ENCODE measurements around the gene CES1. TPM values are rescaled to one million over a fixed set of nuclear protein-coding genes. Genes with fewer than 3 reads are reported as not detected.
"Not testable (repeated sequence)": the region's sequence is repeated elsewhere in the genome, so short reads cannot be mapped to it uniquely, and the experiment has no call there.

Gene CES1
- total RNA-seq, 4 donors from 2014 or later = 2.6 to 10.8 (median 5.1) TPM

GRCh38 chr16:55756963-55757362, 75.9 kb downstream of the CES1 start:
- H3K4me3 ChIP-seq (replicated peaks in 1 of 3) = no peak overlapping the region
- no peak for DNase-seq
- intact Hi-C loops (cut with DNase I) = no loop called here
- 75 to 85% methylated on average over 4 of the region's 4 CpGs for WGBS, 2 donors
- no peaks in the 10 kb centered on the region for H3K36me3 ChIP-seq
- no peak for TF ChIP-seq POLR2A (IDR thresholded peaks at IDR 0.05)
- TF ChIP-seq CTCF (IDR thresholded peaks at IDR 0.05) = no peak
- no peaks in the 10 kb centered on the region for H3K27me3 ChIP-seq
- no peaks in the 10 kb centered on the region for H3K9me3 ChIP-seq
- no peaks in the 10 kb centered on the region for H3K4me1 ChIP-seq
- H3K27ac ChIP-seq = no peak overlapping the region

GRCh38 chr16:55754056-55754455, 78.8 kb downstream of the CES1 start:
- Histone ChIP-seq H3K4me1 (no peaks in the 10 kb centered on the region), H3K4me3 (replicated peaks in 1 of 3) (no peak overlapping the region), H3K9me3 (no peaks in the 10 kb centered on the region), H3K27me3 (no peaks in the 10 kb centered on the region), H3K36me3 (no peaks in the 10 kb centered on the region), H3K27ac (no peak overlapping the region)
- intact Hi-C loops (cut with DNase I) = no loop called here
- TF ChIP-seq CTCF (IDR thresholded peaks at IDR 0.05) (no peak), POLR2A (IDR thresholded peaks at IDR 0.05) (no peak)
- DNase-seq = no peak

GRCh38 chr16:55753145-55753631, 79.7 kb downstream of the CES1 start:
- WGBS, 2 donors = 74 to 78% methylated on average over 4 of the region's 4 CpGs
- H3K27ac ChIP-seq; H3K36me3 ChIP-seq; H3K4me3 ChIP-seq (replicated peaks in 1 of 3); DNase-seq; H3K9me3 ChIP-seq; H3K4me1 ChIP-seq; H3K27me3 ChIP-seq; intact Hi-C loops (cut with DNase I): not testable (repeated sequence)

Other genes with a start within 250 kb of the CES1 start
- not detected for gene SLC6A2, start 177.1 kb downstream of the CES1 start, total RNA-seq
- not detected for gene CES5A, start 42.3 kb upstream of the CES1 start, total RNA-seq

Measured in thyroid gland (tissue), 4 donors.